NCI-H524 (cell line): ENCODE measurements around the gene SPATA1.
"Not testable (repeated sequence)": the region's sequence is repeated elsewhere in the genome, so short reads cannot be mapped to it uniquely, and the experiment has no call there.

Experiments
- DNase-seq, 2 experiments: peaks; one replicate each; lab custom pipeline; 2025; lab: John Stamatoyannopoulos, UW

Gene SPATA1

DNA sequence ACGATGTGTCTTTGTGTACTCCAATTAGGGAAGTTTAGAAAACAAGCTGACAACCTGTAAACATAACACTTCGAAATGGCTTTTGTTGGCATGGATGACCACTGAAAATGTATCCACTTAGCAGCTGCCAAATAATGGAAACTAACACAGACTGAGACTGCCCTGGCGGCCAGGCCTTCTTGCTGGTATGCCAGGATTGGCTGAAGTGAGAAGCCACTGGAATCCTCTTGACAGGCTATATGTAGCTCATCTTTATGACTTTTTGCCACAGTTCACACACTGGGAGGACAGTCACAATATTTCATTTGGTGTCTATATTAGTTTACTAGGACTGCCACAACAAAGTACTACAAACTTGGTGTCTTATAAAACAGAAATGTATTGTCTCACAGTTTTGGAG, 80.9 kb downstream of the SPATA1 start:
- no peak for DNase-seq

DNA sequence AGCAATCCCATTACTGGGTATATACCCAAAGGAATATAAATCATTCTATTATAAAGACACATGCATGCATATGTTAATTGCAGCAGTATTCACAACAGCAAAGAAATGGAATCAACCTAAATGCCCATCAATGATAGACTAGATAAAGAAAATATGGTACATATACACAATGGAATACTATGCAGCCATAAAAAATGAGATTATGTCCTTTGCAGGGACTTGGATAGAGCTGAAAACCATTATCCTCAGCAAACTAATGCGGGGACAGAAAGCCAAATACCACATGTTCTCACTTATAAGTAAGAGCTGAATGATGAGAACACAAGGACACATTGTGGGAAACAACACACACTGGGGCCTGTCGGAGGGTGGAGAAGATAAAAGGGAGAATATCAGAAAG, 88.8 kb downstream of the SPATA1 start:
- not testable (repeated sequence) for DNase-seq

DNA sequence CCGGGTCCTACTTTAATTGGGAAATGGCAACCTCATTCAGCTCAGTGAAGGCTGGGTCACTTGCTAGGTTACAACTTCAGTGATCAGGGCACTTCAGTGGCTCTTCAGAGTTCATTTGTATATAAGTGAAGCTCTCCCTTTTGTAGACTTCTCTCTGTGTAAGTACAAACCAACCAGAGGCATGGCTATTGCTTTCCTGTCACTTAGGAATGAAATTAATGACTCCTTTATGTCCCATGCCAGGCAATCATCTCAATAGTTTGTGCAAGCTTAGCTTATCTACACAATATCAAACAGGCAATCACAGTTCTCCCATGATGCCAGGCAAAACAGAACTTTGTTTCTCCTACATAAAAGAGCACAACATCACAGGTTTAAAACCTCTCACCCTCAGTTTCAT, 90.8 kb downstream of the SPATA1 start:
- DNase-seq: no peak

DNA sequence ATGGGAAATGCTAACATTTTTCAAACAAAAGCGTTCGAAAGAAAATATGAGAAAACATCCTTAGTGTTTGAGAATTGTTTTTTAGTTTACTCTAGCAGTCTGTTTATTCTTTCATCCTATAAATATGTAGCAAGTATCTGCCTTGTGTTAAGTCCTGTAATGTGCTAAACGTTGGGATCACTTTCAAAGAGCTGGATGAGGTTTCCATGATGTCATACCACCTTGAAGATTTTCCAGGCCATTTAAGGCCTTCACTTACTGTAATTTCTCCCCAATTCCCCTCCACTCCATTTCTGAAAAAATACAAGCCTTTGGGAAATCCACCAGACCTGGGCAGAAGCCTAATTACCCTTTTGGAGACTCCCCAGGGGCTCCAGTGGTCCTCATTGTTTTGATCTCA, 92.2 kb downstream of the SPATA1 start:
- DNase-seq: no peak

DNA sequence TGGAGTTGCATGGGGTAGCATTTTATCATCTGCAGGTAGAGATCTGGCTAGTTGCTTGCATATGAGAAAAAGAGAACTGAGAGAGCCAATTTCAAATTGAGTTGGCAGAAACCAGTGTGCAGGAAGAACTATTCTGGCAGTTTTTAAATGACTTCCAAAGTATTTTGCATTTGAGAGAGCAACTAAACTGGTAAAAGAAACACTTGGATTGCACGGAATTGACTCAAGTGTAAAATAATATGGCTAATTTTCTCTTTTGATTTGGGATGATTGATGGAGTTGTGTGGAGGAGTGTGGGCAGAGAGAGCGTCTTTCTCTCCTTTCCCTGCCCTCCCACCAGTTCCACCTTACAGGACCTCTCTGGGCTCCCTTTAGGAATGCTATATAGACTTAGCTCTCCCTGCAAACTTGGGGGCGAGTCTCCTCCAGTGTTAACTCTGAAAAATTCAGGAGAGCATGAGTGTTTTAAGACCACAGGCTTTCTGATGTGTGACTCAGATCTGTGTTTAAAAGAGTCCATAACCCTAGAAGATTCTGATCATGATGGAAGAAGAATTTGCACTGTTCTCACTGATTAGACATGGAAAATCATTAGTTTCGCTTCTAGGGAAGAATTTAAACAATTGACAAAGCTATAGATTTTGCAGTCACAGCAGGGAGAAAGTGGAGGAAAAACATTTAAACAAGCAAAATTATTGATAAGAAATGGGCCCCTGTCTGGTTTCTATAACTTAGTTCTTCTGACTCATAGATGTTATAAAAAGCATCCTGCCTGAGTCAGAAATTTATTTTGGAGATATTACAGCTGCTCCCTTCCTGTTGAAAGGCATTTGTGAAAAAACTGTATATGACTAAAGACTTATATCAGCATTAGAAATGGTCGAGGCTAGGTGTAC, 92.9 kb downstream of the SPATA1 start:
- DNase-seq: no peak

DNA sequence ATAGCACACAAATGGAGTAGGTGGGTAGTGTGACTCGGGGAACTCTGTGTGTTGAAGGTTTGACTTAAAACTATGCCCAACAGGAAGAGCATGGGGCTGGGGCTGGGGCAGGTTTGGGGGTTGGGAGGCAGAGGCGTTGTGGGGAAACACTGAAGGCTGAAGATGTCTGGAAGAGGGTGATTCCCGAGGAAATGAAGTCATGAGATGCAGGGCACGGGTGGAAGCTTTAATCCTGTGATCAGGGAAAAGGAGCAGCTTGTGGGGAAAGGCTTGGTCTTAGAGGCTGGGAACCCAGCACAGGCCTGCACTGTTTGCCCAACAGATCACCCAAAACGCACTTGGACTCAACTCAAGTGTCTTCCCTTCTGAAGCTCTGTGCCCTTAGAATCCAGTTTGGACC, 94.6 kb downstream of the SPATA1 start:
- DNase-seq: no peak

DNA sequence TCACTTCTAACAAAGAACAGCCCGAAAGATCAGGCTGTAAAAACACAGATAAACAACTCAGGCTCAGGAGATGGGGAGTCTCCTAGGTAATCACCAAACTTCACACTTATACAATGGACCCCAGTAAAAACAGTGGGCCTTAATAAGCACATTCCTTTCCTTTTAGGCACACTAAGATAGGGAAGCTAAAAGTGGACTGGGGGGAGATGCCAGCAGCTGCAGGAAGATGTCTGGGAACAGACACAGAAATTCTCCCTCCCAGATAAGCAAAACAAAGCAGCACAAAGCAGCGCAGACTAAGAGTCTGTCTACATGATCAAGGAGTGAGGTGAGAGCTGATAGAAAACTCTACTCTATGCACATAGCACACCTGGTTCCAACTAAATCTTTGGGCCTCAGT, 97.0 kb downstream of the SPATA1 start:
- no peak for DNase-seq

DNA sequence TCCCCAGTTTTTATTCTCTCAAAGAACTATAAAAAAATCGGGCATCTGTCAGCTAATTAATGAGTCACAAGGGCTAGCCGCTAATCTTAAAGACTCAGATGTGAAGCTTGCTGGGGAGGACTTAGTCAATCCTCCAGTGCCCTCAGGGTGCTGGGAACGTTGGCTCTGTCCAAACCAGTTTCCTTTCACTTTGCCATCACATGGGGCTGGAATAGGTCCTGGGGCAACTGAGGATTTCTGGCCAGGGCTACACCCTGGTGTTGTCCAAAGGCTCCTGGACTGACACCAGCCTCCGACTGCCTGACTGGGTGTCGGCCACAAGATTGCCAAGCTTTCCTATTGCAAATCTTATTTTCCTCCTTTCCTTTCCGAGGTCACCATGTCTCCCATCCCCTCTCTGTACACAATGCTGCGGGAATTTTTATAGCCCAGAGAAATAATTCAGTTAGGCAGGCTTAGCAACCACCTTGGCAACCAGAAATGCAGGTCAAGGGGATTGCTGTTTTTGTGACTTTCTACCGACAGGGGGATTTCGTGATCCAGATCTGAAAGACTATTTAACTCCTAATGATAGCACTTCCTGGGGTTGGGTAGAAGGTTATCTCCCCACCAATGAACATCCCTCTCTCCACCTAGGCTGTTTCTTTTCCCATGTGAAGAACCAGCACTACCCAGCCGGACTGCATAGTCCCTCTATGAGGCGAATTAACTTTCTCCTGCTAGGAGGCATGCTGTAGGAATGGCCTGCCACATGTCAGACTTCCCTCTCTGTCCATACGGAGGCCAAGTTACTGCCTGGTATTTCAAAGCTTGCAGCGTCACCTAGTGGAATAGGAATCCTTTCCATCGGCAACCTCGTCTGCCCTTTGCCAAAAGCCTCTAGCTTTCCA, 98.0 kb downstream of the SPATA1 start:
- peak; percentile 46 to 71 for DNase-seq

DNA sequence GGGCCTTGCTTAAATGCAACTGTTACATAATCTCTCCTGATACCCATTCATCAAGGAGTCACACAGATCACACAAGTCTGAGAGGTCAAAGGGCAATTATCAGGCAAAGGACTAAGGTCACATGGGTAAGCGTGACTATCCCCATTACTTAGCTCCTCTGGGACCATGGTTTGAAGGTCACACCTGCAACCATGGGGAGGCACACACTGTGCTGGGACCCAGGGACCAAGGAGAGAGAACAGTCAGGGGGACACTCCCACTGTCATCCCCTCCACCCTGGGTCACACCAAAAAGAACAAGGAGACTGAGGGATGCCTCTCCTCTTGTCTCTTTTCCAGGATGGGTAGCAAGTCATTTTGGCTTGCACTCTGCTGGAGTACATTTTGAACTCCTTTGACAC, 99.0 kb downstream of the SPATA1 start:
- no peak for DNase-seq

DNA sequence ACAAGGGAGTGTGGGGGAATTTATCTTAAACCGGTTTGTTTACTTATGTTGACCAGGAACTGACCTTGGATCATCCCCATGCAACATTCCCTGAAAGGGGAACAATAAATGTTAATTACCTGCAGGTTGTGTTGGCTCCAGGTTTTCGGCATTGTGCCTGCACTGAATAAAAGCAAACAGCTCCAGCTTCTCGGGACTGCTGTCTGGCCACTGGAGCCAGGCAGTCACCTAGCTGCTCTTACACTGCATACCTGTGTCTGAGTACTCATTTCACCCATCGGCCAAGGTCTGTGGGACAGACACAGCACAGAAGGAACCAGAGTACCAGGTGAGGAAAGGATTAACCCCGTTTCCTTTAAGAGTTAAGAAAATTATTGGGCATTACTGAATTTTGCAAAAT, 100.8 kb downstream of the SPATA1 start:
- no peak for DNase-seq

DNA sequence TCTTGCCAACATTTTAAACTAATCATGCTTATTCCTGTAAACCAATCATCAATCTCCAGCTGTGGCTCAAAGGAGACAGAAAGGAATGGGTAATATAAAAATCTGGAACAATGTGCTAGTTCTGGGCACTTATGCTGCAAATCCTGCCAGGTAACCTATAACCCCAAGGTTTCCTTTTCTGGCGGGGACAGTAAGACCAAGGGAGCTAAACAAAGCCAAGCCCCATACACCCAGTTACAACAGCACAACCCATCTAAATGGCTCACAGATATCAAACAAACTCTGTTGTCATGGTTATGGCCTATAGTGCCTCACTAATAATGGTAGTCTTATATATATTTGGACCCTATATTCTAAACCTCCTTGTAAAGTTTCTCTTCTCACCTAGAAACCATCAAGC, 104.9 kb downstream of the SPATA1 start:
- no peak for DNase-seq

DNA sequence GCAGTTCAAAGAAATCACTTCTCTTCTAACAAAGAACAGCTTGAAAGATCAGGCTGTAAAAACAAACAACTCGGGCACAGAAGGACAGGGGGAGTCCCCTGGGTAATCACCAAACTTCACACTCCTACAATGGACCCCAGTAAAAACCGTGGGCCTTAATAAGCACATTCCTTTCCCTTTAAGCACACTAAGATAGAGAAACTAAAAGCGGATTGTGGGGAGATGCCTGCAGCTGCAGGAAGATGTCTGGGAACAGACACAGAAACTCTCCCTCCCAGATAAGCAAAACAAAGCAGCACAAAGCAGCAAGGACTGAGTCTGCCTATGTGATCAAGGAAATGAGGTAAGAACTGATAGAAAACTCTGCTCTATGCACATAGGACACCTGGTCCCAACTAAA, 105.6 kb downstream of the SPATA1 start:
- no peak for DNase-seq

DNA sequence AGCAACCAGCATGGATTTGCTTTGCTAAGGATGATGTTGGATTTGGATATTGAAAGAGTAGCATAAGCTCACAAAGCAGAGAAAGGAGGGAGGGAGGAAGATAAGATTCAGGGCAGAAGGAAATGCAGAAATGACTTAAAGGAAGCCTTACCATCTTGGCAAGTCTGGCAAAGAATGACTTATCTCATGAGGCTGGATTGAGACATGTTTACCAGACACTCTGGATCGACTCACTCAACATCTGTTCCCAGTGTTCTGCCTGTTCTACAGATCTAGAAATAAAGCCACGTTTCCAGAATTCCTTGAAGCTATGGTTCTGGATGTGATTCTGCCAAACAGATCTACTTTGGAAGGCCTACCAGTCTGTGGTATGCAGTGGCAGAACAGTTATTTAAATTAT, 106.8 kb downstream of the SPATA1 start:
- DNase-seq: no peak

DNA sequence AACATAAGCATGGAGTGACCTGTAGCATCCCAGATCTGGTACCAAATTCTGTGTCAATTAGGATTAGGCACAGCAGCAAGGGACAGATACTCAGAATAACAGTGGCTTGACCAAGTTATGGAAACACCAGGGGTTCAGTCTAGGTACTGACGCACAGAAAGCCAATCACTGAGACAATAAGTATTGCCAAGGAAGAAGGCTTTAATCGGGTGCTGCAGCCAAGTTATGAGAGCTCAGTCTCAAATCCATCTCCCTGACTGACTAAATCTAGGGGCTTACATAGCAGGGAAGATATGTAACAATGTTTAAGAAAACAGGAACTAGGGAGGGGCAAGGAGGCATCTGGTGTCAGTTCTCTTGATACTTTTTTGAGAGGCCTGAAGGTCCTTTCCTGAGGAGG, 107.7 kb downstream of the SPATA1 start:
- DNase-seq: no peak

DNA sequence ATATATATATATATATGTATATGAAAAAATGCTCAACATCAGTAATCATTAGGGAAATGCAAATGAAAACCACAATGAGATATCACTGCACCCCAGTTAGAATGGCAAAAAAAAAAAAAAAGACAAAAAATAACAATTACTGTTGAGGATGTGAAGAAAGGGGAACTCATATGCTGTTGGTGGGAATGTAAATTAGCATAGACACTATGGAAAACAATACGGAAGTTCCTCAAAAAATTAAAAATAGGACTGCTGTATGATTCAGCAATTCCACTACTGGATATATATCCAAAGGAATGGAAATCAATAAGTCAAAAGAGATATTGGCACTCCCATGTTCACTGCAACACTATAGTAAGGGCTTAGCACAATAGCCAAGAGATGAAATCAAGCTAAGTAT, 109.6 kb downstream of the SPATA1 start:
- DNase-seq: no peak
